NCI-H748 treated with DMSO at 0.1 percent for 48 hours (cell line): ENCODE measurements around the gene HIC1.

Experiments used
- DNase-seq: peaks from one replicate; lab custom pipeline; 2025; lab: John Stamatoyannopoulos, UW

HIC1 gene

DNA sequence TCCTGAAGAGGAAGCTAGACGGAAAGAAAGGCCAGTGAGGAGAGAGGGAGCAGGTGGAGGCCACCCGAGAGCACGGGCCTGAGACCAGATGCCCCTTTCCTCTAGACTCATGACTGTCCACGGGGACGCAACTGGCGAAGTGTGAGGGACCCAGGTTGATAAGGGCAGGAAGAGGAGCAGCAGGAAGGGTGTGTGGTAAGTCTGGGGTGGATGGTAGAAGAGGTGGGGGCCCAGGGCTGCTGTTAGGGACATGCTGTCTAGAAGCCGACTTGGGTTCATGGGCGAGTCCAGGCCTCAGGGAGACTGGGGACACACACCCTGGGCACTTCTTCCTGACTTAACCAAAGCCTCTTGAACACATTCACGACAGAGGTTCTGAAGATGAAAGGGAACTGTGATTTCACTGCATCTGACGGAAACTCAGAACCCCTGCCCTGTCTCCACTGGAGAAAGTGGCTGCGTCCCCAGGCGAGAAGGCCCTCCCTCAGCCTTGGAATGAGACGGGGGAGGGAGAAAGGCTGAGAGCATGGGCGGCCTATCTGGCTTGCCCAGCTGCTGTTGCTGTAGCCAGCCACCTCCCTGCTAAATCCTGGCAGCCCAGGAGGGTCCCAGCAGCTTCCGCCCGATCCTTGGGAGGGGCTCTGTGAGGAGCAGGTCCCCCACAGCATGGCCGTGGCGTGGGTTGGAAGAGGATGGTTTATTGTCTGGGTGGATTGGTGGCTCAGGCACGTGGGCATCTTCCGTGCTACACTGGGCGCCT, 6.0 kb downstream of the HIC1 start:
- DNase-seq, result no peak

DNA sequence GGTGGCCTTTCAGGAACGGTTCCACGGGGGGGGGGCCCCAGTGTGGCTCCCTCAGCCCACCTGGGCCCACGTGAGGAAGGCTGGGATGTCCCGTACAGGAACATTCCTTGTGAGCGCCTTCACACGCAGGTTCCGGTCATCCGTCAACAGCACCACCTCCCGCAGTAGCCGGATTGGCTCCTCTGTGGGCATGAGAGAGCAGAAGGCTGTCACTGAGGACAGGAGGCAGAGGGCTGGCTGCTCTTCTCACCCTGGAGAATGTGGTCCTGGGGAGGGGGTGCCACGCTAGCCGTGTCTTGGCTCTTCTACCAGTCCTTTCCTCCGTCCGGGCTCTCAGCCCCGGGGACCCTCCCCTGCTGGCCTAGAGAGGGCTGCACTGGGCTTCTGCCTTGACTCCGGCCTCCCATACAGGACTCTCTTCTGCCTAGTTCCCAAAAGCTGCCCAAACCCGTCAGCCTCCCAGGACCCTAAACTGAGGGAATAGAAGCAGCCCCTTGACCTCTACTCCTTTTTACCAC, 6.6 kb downstream of the HIC1 start:
- no peak for DNase-seq

DNA sequence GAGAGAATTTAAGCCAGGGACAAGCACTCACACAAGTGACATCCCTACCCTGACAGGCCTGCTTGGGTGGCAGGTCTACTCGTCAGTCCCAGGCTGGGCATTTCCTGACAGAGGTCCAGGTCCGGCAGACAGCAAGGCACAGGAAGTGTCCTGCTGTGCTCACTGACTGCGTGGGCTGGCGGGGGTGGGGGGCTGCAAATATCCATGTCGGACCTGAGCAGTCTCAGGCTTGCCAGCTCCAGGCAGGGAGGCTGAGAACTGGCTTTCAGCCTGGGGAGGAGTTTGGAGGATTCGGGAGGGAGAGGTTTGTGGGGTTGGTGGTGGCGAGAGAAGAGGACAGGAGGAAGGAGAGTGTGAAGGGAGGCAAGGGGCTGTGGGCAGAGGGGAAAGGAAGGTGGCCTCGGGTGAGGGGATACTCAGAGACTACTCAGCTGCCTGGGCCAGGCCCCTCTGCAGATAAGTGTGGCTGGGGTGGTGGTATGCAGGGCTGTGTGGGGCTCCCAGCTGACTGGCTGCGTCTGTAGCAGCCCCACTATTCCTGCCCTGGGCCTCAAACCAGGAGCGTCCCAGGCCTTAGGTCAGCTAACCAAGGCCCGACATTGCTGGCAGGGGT, 7.8 kb downstream of the HIC1 start:
- DNase-seq, result no peak

DNA sequence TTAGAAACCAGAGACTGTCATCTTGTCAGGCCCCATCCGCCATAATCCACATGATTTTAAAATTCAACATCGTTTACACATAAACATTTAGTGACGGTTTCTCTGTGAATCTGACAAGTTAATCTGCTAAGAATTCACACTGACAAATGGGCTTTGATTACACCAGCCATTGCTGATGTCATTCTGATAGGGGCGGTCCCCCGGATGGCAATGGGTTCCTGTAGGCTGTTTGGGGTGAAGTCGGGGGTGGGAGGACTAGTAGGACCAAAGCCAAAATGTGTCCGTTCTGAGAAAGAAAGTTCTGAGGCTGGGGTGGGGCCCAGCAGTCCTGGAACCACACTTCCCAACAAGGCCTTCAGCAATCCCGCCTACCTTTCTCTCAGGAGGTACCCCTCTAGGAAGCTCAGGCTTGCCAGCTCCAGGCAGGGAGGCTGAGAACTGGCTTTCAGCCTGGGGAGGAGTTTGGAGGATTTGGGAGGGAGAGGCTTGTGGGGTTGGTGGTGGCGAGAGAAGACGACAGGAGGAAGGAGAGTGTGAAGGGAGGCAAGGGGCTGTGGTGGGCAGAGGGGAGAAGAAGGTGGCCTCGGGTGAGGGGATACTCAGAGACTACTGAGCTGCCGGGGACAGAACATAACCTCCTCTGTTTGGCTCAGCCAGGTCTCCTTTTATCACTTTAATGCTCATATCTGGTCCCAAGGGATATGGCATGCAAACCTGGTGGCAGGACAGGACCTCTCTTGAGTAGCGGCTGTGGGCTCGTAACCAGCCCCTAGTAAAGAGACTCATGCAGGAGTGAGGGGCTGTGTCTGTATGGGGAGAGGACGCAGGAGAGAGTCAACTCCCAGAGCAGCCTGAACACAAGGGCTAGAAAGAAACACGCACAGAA, 8.6 kb downstream of the HIC1 start:
- DNase-seq, result no peak

DNA sequence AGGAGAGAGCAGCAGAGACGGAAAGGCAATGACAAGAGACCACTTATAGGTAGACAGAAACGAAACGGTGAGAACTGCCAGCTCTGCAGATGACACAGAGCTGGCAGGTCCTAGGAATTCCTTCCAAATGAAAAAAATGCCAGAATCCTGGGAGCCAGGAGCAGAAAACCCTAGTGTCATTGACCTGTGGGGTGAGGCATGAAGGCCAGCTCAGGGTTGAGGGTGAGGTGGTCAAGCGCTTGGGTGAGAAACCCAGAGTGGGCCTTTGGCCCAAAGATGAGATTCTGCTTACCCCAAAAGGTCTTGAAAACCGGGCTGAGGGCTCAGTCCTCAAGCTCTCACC, 9.2 kb downstream of the HIC1 start:
- no peak for DNase-seq

DNA sequence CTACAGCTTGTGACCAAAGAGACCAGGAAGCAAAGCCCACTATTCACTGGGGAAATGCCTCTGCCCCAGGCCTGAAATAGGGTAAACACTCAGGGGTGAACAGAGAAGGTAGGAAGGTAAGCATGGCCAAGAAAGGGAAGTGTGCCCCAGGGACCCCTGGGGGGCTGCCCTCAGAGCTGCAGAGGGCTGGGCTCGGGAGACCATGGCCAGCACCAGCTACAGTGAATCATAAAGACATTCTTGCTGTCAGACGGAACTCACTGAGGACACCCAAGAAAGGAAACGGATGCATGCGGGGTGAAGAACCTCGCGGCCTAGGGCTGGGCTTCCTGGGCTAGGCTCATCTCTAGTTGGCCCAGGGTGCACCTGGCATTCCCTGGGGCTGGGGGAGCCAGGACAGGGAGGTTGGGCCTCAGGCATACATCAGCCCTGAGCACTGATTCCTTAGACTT, 9.6 kb downstream of the HIC1 start:
- no peak for DNase-seq

DNA sequence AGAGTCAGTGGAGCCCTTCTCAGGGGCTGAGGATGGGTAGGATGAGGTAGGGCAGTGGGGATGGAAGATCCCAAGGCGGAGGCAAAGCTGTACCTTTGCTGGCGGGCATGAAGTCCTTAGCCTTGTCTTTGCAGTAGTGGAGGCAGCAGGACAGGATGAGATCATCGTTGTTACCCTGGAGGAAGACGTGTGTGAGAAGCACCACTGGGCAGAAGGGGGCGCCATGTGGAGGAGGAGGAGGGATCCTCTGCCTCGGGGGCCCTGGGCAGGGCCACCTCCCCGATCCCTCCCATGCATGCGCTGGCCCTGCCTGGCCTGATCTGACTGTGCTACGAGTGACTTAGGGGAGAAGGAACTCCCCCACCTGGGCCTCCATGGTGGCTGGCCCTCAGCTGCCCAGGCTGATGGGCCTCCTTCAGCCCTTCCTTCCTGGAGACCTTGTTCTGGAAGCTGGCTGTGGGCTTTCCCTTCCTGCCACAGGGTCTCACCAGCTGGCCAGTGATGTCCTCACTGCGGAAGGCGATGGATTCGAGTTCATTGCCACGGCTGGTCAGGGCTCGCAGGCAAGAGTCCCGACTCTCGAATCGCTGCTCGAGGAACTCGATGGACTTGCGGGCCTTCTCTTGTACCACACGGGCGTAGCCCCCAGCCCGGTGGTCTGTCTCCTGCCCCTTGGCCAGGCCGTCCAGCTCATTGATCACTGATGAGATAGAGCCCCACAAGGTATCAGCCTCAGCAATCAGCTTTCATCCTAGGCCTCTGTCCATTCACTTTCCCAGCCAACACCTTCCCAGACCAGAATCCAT, 10.3 kb downstream of the HIC1 start:
- no peak for DNase-seq

DNA sequence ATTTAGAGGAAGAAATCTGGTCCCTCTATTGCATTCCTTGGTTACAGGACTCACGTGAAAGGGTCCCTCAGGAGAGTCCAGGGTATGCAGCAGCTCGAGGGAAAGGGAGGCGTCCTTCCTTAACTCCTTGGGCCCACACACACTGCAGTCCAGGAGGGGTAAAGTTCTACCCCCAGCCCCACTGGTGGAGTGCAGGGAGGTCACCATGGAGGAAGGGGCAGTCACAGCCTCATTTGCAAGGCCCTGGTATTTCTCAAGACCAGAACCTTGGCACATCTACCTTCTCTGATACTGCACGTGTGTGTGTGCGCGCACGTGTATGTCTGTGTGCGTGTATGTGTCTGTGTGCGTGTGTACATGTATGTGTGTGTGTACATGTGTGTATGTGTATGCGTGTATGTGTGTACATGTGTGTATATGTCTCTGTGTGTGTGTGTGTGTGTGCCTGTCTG, 11.1 kb downstream of the HIC1 start:
- DNase-seq, result no peak

DNA sequence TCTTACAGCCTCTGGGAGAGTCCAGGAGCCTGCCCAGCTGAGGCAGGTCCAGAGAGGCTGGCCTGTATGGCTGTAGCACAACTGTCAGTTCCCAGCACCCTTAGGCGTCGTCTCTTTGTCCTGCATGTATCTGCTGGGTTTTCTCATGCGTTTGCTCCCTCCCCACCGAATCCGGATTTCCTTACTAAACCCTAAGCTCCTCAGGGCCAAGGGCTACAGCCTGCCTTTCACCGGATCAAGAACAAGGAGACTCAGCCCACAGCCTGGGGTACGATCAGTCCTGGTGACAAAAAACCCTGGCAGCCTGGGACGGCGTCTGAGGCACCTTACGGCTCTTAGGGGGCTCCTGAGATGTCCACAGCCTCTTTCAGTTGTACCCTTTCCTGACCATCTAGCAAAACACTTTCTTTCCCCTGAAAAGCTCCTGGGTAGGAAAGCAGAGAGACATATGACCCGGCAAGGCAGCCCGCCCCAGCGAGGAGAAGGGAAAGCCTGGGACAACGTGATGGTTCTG, 12.2 kb downstream of the HIC1 start:
- DNase-seq, result no peak

DNA sequence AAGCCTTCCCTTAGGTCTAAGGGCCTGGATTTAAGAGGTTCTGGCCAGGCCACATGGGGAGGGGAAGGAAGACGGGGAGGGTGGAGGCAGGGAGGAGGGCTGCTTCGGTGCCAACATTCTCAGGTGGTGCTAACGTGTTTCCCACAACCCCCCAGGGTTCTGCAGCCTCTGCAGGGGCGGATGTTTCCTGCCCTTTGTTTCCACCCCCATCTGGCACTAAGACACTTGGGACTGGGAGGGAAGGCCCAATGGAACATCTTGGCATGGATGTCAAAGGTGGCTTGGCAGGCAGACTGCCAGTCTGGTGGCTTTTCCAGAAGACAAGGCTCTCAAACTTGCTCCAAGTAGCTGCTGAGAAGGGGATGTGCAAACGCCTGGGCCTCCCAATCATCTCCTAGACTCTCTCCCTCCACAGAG, 12.7 kb downstream of the HIC1 start:
- DNase-seq, result no peak

DNA sequence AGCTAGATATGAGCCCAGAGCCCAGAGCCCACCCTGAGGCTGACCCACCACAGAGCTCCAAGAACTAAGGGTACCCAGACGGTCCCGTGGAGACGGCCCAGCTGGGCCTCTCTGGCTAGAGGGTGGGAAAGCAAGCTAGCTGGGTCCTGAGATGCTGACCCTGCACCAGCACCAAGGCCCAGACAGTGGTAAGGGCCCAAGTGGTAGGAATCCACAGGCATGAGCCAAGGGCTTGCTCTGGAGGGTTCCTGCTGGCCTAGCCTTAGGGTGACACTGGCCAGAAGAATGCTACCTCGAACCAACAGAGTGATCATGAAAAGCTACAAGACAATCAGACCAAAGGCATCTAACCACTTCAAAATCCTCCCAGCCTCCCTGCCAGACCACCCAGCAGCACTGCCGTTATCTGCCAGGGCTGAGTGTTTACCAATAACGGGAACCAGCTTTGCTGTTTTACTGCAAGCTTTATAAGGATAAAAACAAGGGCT, 13.2 kb downstream of the HIC1 start:
- DNase-seq, result no peak

DNA sequence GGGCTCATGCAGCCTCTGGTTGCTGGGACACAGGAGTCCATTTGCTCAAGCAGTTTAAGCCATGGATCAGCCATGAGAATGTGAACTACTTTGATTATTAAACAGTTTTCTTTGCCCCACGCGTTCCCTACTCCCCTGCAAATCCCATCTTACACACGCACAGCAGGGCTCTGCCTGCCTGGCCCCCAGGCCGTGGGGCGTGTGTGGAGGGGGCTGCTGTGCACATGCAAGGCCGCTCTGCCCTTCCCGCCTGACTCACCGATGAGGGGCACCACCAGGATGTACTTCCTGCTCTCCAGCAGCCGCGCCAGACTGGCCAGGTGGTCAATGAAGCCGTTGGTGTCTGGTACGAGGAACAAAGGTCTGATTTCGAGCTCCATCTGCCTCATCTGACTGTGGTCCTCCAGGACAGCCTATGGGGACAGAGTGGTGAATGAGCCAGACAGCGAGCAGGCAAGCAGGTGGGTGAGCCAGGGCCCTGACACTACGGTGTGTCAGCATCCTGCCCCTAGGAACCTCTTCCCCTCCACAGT, 13.7 kb downstream of the HIC1 start:
- DNase-seq, result no peak

DNA sequence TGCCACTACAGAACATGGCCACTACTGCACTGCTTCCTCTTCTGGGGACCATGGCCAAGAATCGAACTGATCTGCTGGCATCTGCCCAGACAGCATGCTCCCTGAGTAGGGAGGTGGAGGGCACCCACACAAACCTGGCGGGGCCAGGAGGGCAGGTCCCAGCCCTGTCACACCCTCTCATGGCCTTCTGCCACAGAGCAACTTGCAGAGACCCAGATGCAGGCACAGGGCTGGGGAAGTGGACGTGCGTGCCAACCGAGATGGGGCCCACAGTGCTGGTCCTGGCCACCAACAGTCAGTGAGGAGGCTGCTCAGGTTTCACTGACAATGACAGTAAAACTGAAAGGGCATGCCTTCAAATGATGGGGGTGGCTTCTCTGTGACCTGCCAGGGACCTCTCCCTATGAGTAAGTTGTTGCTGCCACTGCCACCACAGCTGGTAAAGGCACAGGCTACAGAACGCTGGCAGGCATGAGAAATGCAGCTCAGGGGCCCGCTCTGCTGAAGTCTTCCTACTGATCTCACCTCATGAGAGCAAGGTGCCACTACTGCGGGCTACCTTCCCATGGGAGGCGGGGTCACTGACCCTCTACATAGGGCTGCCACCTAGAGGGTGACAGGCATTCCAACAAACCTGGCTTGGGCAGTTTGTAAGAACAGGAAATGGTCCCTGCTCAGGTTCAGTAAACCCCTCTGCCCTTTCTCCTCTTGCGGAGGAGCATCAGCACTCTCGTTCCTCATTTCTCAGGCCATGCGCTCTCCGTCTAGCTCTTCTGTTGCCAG, 15.5 kb downstream of the HIC1 start:
- no peak for DNase-seq

DNA sequence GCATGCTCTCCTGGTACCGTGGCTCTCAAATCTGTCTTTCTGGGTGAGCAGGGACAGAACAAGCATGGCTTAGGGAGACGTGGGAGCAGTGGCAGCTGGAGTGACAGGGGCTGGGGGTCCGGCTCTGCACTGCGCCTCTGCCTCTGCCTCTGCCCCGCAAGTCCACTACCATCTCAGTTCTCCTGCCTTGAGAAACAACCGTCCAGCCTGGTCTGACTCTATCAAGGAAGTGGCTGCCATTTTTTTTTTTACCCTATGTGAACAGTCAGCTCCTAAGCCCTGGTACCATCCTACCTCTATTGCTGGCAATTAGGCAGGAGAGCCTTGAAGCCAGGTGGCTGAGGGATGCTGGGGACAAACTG, 16.1 kb downstream of the HIC1 start:
- no peak for DNase-seq

DNA sequence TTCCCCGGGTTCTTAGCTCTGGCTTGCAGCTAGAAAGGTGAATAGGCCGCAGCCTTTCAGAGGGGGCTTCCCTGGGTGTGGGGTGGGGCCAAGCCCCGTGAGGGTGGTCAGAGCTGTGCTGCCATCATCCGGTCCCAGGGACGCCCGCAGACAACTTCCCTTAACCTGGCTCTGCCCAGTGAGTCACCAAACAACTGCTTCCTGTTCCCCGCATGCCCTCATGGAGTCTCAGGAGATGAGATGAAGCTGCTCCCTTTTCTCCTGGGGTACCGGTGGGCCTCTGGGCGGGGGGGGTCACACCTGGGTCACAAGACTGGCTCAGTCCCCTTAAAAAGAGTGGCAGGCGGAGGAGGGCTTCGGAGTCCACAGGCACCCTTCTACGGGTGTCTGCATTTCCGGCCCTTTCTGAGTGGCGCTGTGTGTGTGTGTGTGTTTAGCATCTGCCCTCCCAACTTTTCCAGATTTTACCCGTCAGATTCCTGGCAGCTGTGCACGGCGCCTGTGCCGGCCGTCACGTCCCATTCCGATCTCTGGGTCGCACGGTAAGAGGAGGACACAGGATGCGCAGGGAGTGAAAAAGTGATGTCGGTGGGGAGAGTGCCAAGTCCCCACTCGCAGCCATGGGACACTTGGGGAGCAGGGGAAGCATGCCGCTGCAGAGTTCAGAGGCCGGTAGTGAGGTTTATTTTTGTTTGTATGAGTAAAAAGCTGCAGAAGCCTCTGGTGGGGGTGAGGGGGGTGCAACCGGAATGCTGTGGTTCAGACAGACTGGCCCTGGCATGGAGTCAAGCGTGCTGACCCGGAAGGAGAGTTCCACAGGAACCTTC, 16.8 kb downstream of the HIC1 start:
- DNase-seq, result no peak

DNA sequence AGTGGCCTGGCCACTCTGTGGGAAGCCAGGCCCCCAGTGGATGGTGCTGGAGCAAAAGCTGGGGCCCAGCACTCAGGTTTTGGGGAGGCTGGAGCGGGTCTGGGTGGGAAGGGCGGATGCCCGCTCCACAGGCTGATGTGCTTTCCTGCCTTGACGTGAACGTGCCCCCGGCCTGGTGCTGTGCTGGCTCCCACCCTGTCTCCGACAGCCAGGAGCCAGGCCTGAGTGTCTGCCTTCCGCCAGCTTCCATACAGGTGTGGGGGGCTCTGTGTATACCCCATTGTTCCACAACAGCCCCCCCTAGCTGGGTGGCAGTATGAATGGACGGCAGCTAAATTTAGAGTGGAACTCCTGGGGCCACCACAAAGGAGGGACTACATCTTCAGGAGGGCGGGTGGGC, 20.0 kb downstream of the HIC1 start:
- DNase-seq, result no peak

DNA sequence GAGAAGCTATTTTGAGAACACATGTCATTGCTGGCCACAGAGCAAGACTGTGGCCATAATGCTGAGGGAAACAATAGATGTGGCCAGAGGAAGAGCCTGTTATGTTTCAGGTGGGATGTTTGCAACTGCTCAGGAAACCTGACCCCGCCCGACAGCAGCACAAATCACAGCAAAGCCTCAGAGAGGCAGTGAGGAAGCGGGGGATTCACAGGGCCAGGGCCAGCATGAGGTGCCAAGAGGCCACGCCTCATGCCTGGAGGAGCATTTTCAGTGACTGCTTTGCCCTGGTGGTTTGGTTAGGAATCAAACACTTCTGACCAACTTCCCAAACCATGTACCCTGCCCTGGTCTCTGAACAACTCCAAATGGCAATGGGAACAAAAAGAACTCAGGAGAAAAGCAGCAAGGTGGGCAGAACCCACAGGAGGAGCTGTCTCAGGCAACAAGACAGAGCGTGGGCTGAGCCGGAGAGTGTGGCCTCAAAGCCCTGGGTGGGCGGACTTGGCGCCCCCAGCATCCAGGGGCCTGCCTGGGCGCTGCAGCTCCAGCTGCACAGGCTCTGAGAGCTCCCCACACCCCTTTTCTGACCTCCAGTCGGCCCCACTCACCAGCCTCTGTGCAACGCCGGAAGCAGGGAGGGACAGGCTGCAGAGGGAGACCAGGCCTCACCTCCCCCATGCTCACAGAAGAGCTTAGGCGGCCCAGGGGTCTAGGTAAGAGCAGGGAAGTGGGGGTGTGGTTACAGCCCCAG, 20.6 kb downstream of the HIC1 start:
- no peak for DNase-seq

DNA sequence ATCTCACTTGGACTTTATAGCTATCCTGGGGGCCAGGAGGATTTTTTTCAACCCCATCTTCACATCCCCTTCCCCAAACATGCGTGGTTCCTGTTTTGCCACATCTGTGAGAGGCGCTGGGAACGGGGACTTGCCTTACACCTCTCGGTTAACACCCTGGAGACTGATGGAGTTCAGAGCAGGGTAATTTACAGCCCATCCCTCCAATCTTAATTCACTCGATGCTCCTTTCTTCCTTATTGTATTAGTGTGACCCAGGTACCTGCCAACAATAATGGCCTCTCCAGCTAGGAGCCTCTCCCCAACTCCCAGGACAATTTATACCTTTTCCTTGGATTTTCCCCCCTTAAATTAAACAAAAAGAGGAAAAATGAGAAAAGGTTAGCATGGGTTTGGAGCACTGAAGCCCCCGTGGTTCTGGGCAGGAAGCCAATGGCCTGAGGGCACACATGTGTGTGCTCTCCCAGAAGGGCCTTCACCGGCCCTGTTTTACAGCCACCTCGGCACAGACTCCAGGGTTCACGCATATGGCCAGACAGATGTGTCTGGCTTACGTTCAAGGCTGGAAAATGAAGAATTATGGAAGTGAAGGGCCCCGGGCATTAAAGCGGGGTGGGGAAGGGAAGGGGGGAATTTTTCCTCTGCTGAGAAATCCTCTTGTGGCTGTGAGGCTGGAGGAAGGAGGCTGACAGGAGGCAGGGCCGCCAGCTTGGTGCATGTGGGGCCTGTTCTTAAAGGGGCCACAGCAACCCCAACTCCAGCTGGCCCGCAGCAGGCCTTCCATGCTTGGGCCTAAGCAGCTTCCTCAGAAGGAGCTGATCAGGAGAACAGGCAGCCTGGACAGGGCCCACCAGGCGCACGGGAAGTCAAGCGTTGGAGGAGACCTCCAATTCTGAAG, 21.4 kb downstream of the HIC1 start:
- DNase-seq, result no peak
